ENCODE measurements around the gene BCL3. TPM values are rescaled to one million over a fixed set of nuclear protein-coding genes. Genes with fewer than 3 reads are reported as not detected.
A peak's percentile ranks its signal among the peaks of the same experiment; 100 is the strongest.

The BCL3 gene
- total RNA-seq, 4 donors from 2014 or later: 43.8 to 181 (median 69.5) TPM

- DNase-seq: no peak
- no peaks in the 10 kb centered on the region for H3K9me3 ChIP-seq
- no peak for TF ChIP-seq EP300 (IDR thresholded peaks at IDR 0.05; ENCODE audit: low read depth)
- TF ChIP-seq POLR2A (IDR thresholded peaks at IDR 0.05): no peak
- no peak for TF ChIP-seq POLR2AphosphoS5 (IDR thresholded peaks at IDR 0.05)
- TF ChIP-seq, protein P1, sequence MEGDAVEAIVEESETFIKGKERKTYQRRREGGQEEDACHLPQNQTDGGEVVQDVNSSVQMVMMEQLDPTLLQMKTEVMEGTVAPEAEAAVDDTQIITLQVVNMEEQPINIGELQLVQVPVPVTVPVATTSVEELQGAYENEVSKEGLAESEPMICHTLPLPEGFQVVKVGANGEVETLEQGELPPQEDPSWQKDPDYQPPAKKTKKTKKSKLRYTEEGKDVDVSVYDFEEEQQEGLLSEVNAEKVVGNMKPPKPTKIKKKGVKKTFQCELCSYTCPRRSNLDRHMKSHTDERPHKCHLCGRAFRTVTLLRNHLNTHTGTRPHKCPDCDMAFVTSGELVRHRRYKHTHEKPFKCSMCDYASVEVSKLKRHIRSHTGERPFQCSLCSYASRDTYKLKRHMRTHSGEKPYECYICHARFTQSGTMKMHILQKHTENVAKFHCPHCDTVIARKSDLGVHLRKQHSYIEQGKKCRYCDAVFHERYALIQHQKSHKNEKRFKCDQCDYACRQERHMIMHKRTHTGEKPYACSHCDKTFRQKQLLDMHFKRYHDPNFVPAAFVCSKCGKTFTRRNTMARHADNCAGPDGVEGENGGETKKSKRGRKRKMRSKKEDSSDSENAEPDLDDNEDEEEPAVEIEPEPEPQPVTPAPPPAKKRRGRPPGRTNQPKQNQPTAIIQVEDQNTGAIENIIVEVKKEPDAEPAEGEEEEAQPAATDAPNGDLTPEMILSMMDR (IDR thresholded peaks at IDR 0.05): no peak
- no peak overlapping the region for H3K27ac ChIP-seq
- intact Hi-C loops (cut with DNase I; ENCODE audit: low total_unique reads) (no loop called here), in situ Hi-C loops (cut with MboI; ENCODE audit: low pct_ligation_motif_present in 1 of 4, low pct_unique_long_range_greater_than_20kb in 1 of 4, low sequenced_read_pairs in 3 of 4) (loop anchor here in 1 of 4 donors (25.0 kb wide), 1 partner anchor 205 kb away; no protein-coding TSS in a partner anchor)
- H3K4me3 ChIP-seq: no peak overlapping the region
- peaks cover 0 to 6% (median 0%) of the 10 kb centered on the region in 4 donors for H3K4me1 ChIP-seq
- WGBS, 2 donors (ENCODE audit: low coverage in 1 of 2): 83% methylated on average over 9 of the region's 9 CpGs; no CpG with 5 or more reads in 1 of the 2 donors
- peaks cover 0 to 5% (median 0%) of the 10 kb centered on the region in 4 donors for H3K36me3 ChIP-seq
- no peaks in the 10 kb centered on the region for H3K27me3 ChIP-seq
Measured at GRCh38 chr19:44792281-44792680, 43.8 kb downstream of the BCL3 start.

GRCh38 chr19:44794610-44795009 is 46.1 kb downstream of the BCL3 start:
- no peak for DNase-seq
- no peaks in the 10 kb centered on the region for H3K27me3 ChIP-seq
- H3K4me3 ChIP-seq: no peak overlapping the region
- peaks cover 0 to 5% (median 0%) of the 10 kb centered on the region in 4 donors for H3K36me3 ChIP-seq
- TF ChIP-seq EP300 (IDR thresholded peaks at IDR 0.05; ENCODE audit: low read depth) (no peak), POLR2AphosphoS5 (IDR thresholded peaks at IDR 0.05) (no peak), POLR2A (IDR thresholded peaks at IDR 0.05) (no peak)
- TF ChIP-seq, protein P1 (IDR thresholded peaks at IDR 0.05): no peak
- 85 to 100% methylated on average over 1 to 4 of the region's 4 CpGs for WGBS, 2 donors (ENCODE audit: low coverage in 1 of 2)
- intact Hi-C loops (cut with DNase I; ENCODE audit: low total_unique reads) (no loop called here), in situ Hi-C loops (cut with MboI; ENCODE audit: low pct_ligation_motif_present in 1 of 4, low pct_unique_long_range_greater_than_20kb in 1 of 4, low sequenced_read_pairs in 3 of 4) (loop anchor here in 2 of 4 donors (5.0 to 25.0 kb wide), 2 partner anchors 48 to 207 kb away; no protein-coding TSS in a partner anchor)
- no peaks in the 10 kb centered on the region for H3K9me3 ChIP-seq
- peaks cover 0 to 6% (median 0%) of the 10 kb centered on the region in 4 donors for H3K4me1 ChIP-seq
- no peak overlapping the region for H3K27ac ChIP-seq

GRCh38 chr19:44795398-44795987 is 47.0 kb downstream of the BCL3 start:
- intact Hi-C loops (cut with DNase I; ENCODE audit: low total_unique reads): no loop called here
- H3K27ac ChIP-seq: no peak overlapping the region
- no peaks in the 10 kb centered on the region for H3K27me3 ChIP-seq
- no peaks in the 10 kb centered on the region for H3K9me3 ChIP-seq
- in situ Hi-C loops (cut with MboI; ENCODE audit: low pct_ligation_motif_present in 1 of 4, low pct_unique_long_range_greater_than_20kb in 1 of 4, low sequenced_read_pairs in 3 of 4): loop anchor here in 2 of 4 donors (5.0 to 25.0 kb wide), 2 partner anchors 47 to 208 kb away; no protein-coding TSS in a partner anchor
- TF ChIP-seq, protein P1 (IDR thresholded peaks at IDR 0.05): no peak
- TF ChIP-seq POLR2A (IDR thresholded peaks at IDR 0.05): no peak
- TF ChIP-seq EP300 (IDR thresholded peaks at IDR 0.05; ENCODE audit: low read depth): no peak
- no peak for TF ChIP-seq POLR2AphosphoS5 (IDR thresholded peaks at IDR 0.05)
- peaks cover 0 to 10% (median 0%) of the 10 kb centered on the region in 4 donors for H3K4me1 ChIP-seq
- DNase-seq: no peak
- WGBS, 2 donors (ENCODE audit: low coverage in 1 of 2): 90 to 93% methylated on average over 5 to 13 of the region's 13 CpGs
- peaks cover 0 to 5% (median 0%) of the 10 kb centered on the region in 4 donors for H3K36me3 ChIP-seq
- H3K4me3 ChIP-seq: no peak overlapping the region

GRCh38 chr19:44796701-44797115 is 48.2 kb downstream of the BCL3 start:
- Histone ChIP-seq H3K4me1 (peaks cover 0 to 10% (median 0%) of the 10 kb centered on the region in 4 donors), H3K9me3 (no peaks in the 10 kb centered on the region), H3K27me3 (no peaks in the 10 kb centered on the region), H3K4me3 (no peak overlapping the region), H3K27ac (peak overlapping the region in 1 of 4 donors; percentile 51), H3K36me3 (peaks cover 0 to 5% (median 0%) of the 10 kb centered on the region in 4 donors)
- TF ChIP-seq POLR2AphosphoS5 (IDR thresholded peaks at IDR 0.05) (no peak), EP300 (IDR thresholded peaks at IDR 0.05; ENCODE audit: low read depth) (no peak), POLR2A (IDR thresholded peaks at IDR 0.05) (no peak)
- TF ChIP-seq, protein P1 (IDR thresholded peaks at IDR 0.05): no peak
- intact Hi-C loops (cut with DNase I; ENCODE audit: low total_unique reads) (no loop called here), in situ Hi-C loops (cut with MboI; ENCODE audit: low pct_ligation_motif_present in 1 of 4, low pct_unique_long_range_greater_than_20kb in 1 of 4, low sequenced_read_pairs in 3 of 4) (loop anchor here in 2 of 4 donors (5.0 to 25.0 kb wide), 2 partner anchors 46 to 209 kb away; no protein-coding TSS in a partner anchor)
- WGBS, 2 donors (ENCODE audit: low coverage in 1 of 2): 62% methylated on average over 12 of the region's 12 CpGs; no CpG with 5 or more reads in 1 of the 2 donors
- no peak for DNase-seq

Data from transverse colon (tissue), 4 donors.